Measurements from ENCODE around the gene SLC32A1. TPM values are rescaled to one million over a fixed set of nuclear protein-coding genes. Genes with fewer than 3 reads are reported as not detected.

SLC32A1 gene
- total RNA-seq, 1 donor from 2014 or later, result not detected

GRCh38 chr20:38737887-38738286 lies 13.6 kb downstream of the SLC32A1 start:
- Mint-ChIP-seq H3K27me3 (ENCODE audit: low read depth) (peaks cover 95% of the 10 kb centered on the region), H3K4me1 (no peaks in the 10 kb centered on the region), H3K27ac (no peak overlapping the region), H3K4me3 (no peak overlapping the region), H3K9me3 (no peaks in the 10 kb centered on the region), H3K36me3 (no peaks in the 10 kb centered on the region)
- no peak for TF ChIP-seq CTCF (IDR thresholded peaks at IDR 0.05; ENCODE audit: unreplicated experiment)
- DNase-seq (ENCODE audit: low spot score in 2 of 2, unreplicated experiment in 2 of 2), result no peak

- Mint-ChIP-seq H3K27ac (no peak overlapping the region), H3K27me3 (ENCODE audit: low read depth) (peaks cover 32% of the 10 kb centered on the region), H3K9me3 (no peaks in the 10 kb centered on the region), H3K4me3 (no peak overlapping the region), H3K36me3 (peaks cover 1% of the 10 kb centered on the region), H3K4me1 (peaks cover 13% of the 10 kb centered on the region)
- TF ChIP-seq CTCF (IDR thresholded peaks at IDR 0.05; ENCODE audit: unreplicated experiment), result no peak
- DNase-seq (ENCODE audit: low spot score in 2 of 2, unreplicated experiment in 2 of 2), result no peak
Measured at GRCh38 chr20:38745757-38746156, 21.5 kb downstream of the SLC32A1 start.

- TF ChIP-seq CTCF (IDR thresholded peaks at IDR 0.05; ENCODE audit: unreplicated experiment), result no peak
- peaks cover 14% of the 10 kb centered on the region for H3K27me3 Mint-ChIP-seq (ENCODE audit: low read depth)
- no peaks in the 10 kb centered on the region for H3K9me3 Mint-ChIP-seq
- H3K4me3 Mint-ChIP-seq, result peak overlapping the region; percentile 98
- peaks cover 13% of the 10 kb centered on the region for H3K4me1 Mint-ChIP-seq
- DNase-seq (ENCODE audit: low spot score in 2 of 2, unreplicated experiment in 2 of 2), result no peak
- peaks cover 2% of the 10 kb centered on the region for H3K36me3 Mint-ChIP-seq
- H3K27ac Mint-ChIP-seq, result peak overlapping the region; percentile 71
Measured at GRCh38 chr20:38747495-38748096, 23.3 kb downstream of the SLC32A1 start.

- H3K36me3 Mint-ChIP-seq, result peaks cover 4% of the 10 kb centered on the region
- H3K4me1 Mint-ChIP-seq, result peaks cover 13% of the 10 kb centered on the region
- peak within 1 kb of the TSS; percentile 98 for H3K4me3 Mint-ChIP-seq
- no peaks in the 10 kb centered on the region for H3K9me3 Mint-ChIP-seq
- peak; percentile 96 to 98 for DNase-seq (ENCODE audit: low spot score in 2 of 2, unreplicated experiment in 2 of 2)
- peaks cover 11% of the 10 kb centered on the region for H3K27me3 Mint-ChIP-seq (ENCODE audit: low read depth)
- no peak for TF ChIP-seq CTCF (IDR thresholded peaks at IDR 0.05; ENCODE audit: unreplicated experiment)
- H3K27ac Mint-ChIP-seq, result peak within 1 kb of the TSS; percentile 99
Measured at GRCh38 chr20:38748097-38748860, 24.0 kb downstream of the SLC32A1 start, which contains the start of gene ACTR5. Gene ACTR5 (plus strand): TSS chr20:38748460. CDS start chr20:38748479, 19 bp downstream.

GRCh38 chr20:38748861-38749149 lies 24.5 kb downstream of the SLC32A1 start:
- Mint-ChIP-seq H3K36me3 (peaks cover 4% of the 10 kb centered on the region), H3K27ac (peak overlapping the region; percentile 81), H3K27me3 (ENCODE audit: low read depth) (peaks cover 6% of the 10 kb centered on the region), H3K4me1 (peaks cover 13% of the 10 kb centered on the region), H3K4me3 (peak overlapping the region; percentile 84), H3K9me3 (no peaks in the 10 kb centered on the region)
- no peak for TF ChIP-seq CTCF (IDR thresholded peaks at IDR 0.05; ENCODE audit: unreplicated experiment)
- peak in 1 of 2 experiments; percentile 57 for DNase-seq (ENCODE audit: low spot score in 2 of 2, unreplicated experiment in 2 of 2)
